DND-41 (cell line): Measurements from ENCODE around the gene SLC25A21.

ENCODE experiments used
- CTCF ChIP-seq: IDR thresholded peaks from 2 replicates; pipeline ENCODE4 v1.5.1; 2012; ENCODE audit warnings: borderline replicate concordance, low read length, moderate library complexity, mild to moderate bottlenecking; ENCODE audit not compliant: poor library complexity, severe bottlenecking; ENCODE audit errors: extremely low read depth
- EZH2 ChIP-seq: IDR thresholded peaks from 3 replicates; pipeline ENCODE4 v1.6.1; 2012; ENCODE audit warnings: borderline replicate concordance, low read depth, mild to moderate bottlenecking, moderate library complexity, low read length, inconsistent platforms; ENCODE audit not compliant: severe bottlenecking

- TF ChIP-seq CTCF (no peak), EZH2 (no peak)
Observed at GRCh38 chr14:36967892-36968555, 204.4 kb downstream of the SLC25A21 start.
